ENCODE data around the gene C19orf38.

C19orf38 gene

GRCh38 chr19:10894911-10895213 lies 46.6 kb downstream of the C19orf38 start:
- TF ChIP-seq CTCF (IDR thresholded peaks at IDR 0.05; ENCODE audit: extremely low read depth, missing control alignments) = no peak
- DNase-seq (ENCODE audit: low spot score) = no peak

- no peak for TF ChIP-seq CTCF (IDR thresholded peaks at IDR 0.05; ENCODE audit: extremely low read depth, missing control alignments)
Measured at GRCh38 chr19:10895363-10895762, 47.1 kb downstream of the C19orf38 start.

GRCh38 chr19:10895920-10896319 lies 47.7 kb downstream of the C19orf38 start:
- no peak for TF ChIP-seq CTCF (IDR thresholded peaks at IDR 0.05; ENCODE audit: extremely low read depth, missing control alignments)
- no peak for DNase-seq (ENCODE audit: low spot score)

More at GRCh38 chr19:10895363-10895762, 47.1 kb downstream of the C19orf38 start:
- no peak for DNase-seq (ENCODE audit: low spot score)

- no peak for TF ChIP-seq CTCF (IDR thresholded peaks at IDR 0.05; ENCODE audit: extremely low read depth, missing control alignments)
- no peak for DNase-seq (ENCODE audit: low spot score)
Measured at GRCh38 chr19:10896851-10897526, 48.8 kb downstream of the C19orf38 start.

GRCh38 chr19:10898633-10899032 lies 50.4 kb downstream of the C19orf38 start:
- no peak for DNase-seq (ENCODE audit: low spot score)
- no peak for TF ChIP-seq CTCF (IDR thresholded peaks at IDR 0.05; ENCODE audit: extremely low read depth, missing control alignments)

GRCh38 chr19:10899151-10899653 lies 51.0 kb downstream of the C19orf38 start:
- no peak for TF ChIP-seq CTCF (IDR thresholded peaks at IDR 0.05; ENCODE audit: extremely low read depth, missing control alignments)
- DNase-seq (ENCODE audit: low spot score) = no peak

- TF ChIP-seq CTCF (IDR thresholded peaks at IDR 0.05; ENCODE audit: extremely low read depth, missing control alignments) = no peak
- DNase-seq (ENCODE audit: low spot score) = no peak
Measured at GRCh38 chr19:10907925-10908324, 59.7 kb downstream of the C19orf38 start.

All from GM20000 (cell line).